NCI-H2227 treated with DMSO at 0.1 percent for 48 hours (cell line): ENCODE measurements around the gene STK32A.

Source experiments
- DNase-seq: peaks from one replicate; lab custom pipeline; 2025; lab: John Stamatoyannopoulos, UW

STK32A gene

GRCh38 chr5:147391781-147392180 lies 157.0 kb downstream of the STK32A start:
- DNase-seq = peak; percentile 6

DNA sequence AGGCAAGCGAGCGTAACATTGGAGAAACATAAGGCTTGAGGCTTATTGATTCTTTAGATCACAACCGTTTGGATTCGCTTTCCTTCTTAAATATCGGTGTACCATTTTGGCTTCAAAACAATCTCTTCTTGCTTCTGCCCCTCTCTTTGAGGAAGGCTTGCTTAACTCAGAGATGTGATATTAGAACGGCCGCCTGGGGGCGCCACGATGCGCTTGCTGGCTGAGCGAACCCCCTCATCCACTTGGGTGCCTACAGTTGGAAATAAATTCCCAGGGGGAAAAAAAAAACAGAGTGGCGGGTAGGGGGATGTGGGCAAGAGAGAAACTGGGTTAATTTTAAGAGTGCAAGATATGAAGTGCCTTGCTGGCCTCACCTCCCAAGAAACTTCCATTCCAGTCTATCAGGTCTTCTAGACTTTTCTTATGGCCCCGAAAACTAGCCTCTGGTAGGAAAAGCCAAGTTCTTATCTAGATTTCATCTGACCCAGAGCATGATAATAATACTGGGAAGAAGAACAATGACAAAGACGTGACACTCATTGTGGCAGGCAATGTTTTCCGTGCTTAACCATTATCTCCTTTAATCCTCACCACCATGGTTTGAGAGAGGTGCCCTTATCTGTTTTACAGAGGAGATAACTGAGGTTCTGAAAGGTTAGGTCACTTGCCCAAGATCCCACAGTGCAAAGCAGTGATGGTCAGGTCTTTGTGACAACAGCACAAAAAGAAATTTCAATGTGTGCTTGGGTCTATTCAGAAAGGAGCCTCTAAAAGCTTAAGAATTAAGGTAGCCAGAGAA lies 159.2 kb downstream of the STK32A start:
- no peak for DNase-seq

GRCh38 chr5:147396070-147396823 lies 161.4 kb downstream of the STK32A start:
- no peak for DNase-seq

DNA sequence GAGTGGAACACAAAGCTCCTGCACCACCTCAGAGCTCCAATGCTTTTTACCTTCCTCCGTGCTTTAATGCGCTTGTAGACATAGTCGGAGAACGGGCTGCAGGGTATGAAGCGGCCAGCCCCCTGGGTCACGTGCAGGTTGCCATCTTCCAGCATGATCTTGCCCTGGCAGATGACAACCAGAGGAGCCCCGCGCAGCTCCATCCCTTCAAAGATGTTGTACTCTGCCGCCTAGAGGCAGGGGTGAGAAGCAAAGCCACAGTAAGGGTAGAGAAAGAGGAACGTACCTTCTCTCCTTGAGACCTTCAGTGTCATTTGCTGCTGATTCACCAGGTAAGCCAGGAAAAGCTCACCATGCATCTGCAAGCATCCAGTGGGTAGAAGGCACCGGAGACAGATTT lies 162.8 kb downstream of the STK32A start:
- DNase-seq = no peak

DNA sequence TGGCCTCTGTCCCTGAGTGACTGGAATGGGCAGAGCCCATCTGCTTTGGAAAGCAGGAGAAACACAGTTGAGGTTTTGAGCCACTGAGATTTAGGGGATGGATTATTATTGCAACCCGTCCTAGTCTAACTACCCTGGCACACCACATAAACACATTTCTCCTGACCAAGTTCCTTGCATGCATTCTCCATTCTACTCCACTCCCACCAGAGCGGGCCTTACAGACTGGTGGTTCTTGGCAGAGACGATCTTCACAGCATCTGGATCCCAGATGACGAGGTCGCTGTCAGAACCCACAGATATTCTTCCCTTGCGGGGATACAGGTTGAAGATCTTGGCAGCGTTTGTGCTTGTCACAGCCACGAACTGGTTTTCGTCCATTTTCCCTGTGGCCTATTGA lies 164.0 kb downstream of the STK32A start:
- no peak for DNase-seq

DNA sequence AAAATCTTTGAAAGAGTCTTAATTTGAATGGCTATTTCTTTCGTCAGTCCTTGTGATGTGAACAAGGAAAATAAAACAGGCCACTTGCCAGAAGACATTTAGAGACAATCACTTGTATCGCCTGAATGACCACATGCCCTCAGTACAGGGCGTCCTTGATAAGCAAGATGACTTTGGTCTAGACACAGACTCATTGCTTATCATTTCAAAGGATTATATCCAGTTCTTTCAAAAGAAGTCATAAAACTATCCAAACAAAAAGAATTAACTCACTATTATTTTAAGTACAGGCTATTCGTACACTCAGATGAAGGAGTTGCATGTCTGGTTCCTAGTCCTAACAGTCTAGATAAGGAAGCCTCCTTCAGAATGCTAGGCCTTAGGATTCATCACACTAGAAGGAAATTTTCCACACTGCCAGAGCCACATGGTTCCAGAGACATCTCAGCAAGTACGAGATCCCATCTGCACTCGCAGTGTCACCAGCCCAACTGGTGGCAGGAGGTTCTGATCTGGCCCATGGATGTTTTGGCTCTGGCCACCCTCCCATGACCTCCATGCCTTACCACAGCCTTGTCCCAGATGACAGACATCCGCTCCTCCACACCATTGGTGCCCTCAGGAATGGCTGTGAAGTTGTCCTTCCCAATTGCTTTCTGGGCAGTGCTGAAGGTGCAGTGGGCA lies 165.4 kb downstream of the STK32A start:
- DNase-seq = no peak

DNA sequence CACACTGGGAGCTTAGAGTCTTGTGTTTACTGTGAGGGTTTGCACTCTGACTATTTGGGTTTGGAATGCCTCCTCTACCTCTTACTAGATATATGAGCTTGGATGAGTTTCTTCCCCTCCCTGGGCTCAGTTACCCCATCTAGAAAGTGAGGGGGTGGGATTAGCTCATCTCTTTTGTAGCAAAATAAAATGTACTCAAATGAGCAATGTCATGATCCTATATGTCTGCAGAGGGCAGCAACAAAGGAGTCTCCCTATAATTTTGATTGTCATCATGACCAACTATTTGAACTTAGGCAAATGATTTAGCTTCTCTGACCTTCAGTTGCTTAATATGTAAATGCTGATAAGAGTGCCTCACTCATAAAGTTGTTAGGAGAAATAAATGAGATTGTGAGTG lies 166.1 kb downstream of the STK32A start:
- DNase-seq = no peak

GRCh38 chr5:147403651-147404640 lies 169.1 kb downstream of the STK32A start:
- no peak for DNase-seq

GRCh38 chr5:147404706-147405105 lies 169.9 kb downstream of the STK32A start:
- DNase-seq = no peak

DNA sequence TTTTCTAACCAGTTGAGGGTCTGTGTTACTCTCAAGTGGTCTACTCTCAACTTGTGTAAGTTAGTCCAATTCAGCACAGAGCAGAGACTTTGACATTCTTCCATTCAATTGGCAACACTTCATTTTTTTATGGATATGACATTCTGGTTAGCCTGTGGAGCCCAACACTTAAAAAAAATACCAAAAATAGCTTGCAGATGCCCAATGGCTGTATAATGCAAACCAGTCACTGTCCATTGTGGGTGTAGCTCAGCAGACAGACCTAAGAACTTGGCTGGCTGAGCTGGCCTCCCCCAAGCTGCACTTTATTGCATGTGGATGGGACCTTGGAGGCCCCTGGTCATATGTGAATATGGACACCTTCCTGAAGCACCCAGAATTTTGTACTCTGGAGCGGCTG lies 171.8 kb downstream of the STK32A start:
- no peak for DNase-seq

- DNase-seq = no peak
Measured at GRCh38 chr5:147407094-147407681, 172.4 kb downstream of the STK32A start.

GRCh38 chr5:147408980-147409379 lies 174.2 kb downstream of the STK32A start:
- no peak for DNase-seq

DNA sequence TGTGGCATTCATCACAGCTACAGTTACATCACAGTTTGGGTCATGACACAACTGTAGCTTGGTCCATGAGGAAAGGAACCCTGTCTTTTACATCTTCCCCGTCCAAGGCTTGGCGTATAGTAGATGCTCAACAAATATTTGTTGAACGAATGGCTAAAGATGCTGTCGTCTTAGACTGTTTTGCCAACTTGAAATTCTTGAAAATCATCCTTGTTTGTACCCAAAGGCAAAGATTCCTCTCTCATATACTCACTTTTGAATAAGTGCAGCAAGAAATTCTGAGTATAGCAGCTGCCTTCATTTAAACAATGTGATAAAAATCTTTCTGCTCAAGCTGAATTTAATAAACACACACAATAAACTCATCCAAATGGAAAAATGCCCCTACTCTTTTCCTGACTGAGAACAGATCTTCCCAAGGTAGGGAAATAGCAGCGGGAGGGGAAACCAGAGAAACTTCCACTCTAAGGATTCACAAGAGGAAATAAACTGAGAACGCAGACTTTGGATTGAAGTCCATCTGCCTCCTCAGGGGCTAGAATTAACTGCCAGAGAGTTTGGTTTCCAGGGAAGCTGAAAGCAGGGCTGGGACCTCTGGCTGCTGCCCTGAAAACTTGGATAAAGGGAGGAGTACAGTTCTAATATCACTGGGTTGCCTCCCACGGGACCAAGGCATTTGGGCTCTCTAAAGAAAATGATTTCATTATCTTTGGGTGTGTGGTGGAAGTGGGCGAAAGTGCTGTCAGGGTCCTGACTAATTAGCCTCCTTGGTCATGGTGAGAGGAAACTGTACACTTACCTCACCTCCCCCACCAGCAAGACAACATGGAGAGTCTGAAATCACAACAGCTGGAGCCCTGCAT lies 175.9 kb downstream of the STK32A start:
- DNase-seq = no peak

DNA sequence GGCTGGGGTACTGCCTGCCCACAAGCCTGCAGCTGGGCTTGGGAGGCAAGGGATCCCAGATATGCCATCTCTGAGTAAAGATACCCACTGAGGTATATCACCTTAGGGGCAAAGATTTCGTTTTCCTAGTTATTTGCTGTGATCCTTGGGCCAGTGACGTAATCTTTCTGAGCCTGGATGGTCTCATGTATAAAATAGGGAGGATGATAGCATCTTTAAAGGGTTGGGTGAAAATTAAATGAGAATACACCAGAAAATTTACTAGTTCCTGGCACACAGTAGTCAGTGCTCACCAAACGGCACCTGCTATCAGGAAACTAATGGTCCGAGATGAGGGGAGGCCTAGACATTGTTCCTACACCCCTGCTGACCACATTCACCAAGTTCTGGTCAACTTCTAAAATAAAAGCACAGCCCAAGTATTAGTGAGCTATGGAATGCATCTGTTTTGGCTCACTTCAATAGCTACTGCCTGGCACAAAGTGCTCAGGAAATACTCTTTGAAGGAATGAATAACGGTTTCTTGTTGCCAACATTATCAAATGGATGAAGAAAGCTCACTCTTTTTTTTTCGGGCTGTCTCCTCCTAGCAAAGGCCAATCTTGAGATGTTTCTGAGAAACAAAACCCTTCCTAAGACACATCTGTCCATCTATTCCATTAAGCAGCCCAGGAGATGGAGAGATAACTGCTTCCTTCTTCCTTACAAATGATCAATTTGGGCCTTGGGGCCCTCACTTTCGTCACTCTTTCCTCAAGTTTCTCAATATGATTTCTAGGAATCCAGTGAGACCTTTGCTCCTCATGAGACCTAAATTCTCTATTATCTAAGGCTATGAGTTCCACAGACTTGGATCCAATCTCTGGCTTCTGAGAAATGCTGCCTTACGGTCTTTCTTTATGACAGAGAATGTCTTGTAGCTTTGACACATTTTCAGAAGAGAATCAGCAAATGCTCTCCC lies 176.8 kb downstream of the STK32A start:
- no peak for DNase-seq

DNA sequence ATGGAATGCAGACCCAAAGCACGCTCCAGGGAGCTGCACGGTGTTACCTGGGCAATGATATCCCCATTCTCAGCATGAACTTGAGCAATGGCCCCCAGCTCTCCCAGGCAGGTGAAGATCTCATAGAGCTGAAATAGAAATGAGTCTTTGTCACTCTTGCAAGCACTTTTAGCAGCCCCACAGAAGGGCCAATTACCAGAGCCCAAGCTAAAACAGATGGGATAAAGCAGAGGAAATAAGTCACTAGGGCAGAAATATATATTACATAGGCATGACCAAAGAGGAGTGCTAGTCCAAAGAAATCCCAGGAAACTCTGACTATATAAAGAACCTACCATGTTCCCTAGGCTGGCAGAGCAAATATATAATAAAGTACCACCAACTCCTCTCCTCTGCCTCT lies 177.7 kb downstream of the STK32A start:
- no peak for DNase-seq

GRCh38 chr5:147413266-147413665 lies 178.4 kb downstream of the STK32A start:
- DNase-seq = no peak

DNA sequence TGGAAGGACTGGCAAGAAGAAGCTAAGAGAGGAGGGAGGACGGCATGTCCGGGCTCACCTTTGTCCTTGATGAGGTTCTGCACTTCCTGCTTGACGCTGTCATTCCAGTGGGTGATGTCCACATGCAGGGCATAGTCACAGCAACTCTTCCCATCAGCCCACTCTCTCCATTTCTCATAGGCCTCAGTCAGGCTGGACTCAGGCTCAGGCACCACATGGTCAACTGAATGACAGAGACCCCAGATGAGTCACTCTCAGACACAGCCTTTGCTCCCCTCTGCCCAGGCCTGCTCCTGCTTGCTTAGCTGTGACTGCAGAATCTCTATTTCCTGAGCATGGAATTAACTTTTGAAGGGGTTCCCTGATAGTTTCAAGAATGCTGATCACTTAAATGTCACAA lies 180.8 kb downstream of the STK32A start:
- DNase-seq = no peak

- DNase-seq = no peak
Measured at GRCh38 chr5:147417135-147417813, 182.4 kb downstream of the STK32A start.

GRCh38 chr5:147418613-147419012 lies 183.8 kb downstream of the STK32A start:
- DNase-seq = no peak
